HCT116 (cell line): ENCODE data around the gene PCDHGA7.

Experiments used
- CEBPB ChIP-seq: IDR thresholded peaks from 2 replicates; pipeline ENCODE4 v1.6.1; 2012; ENCODE audit warnings: low read depth
- CTCF ChIP-seq, 3 experiments: fragments of 200-600 bp in 1 of 3; sonication (generic) in 1 of 3; IDR thresholded peaks in 2 of 3; conservative IDR thresholded peaks in 1 of 3; 2 replicates each; pipeline ENCODE4 v1.5.1; 2012 to 2017; ENCODE audit warnings: low read depth in 2 of 3, low read length in 2 of 3, antibody characterized with exemption in 1 of 3, borderline replicate concordance in 1 of 3, control low read depth in 1 of 3, mild to moderate bottlenecking in 1 of 3, mixed read lengths in 1 of 3, mixed run types in 1 of 3, moderate library complexity in 1 of 3; ENCODE audit not compliant: insufficient read depth in 1 of 3
- EZH2 ChIP-seq: fragments of 200-600 bp; sonication (generic); IDR thresholded peaks from 2 replicates; pipeline ENCODE4 v1.6.1; 2017; ENCODE audit warnings: antibody characterized with exemption, mixed run types
- EZH2phosphoT487 ChIP-seq: fragments of 200-600 bp; IDR thresholded peaks from 2 replicates; pipeline ENCODE4 v1.6.1; 2018; ENCODE audit warnings: antibody characterized with exemption, borderline replicate concordance
- FOSL1 ChIP-seq: IDR thresholded peaks from 2 replicates; pipeline ENCODE4 v1.6.1; 2012; ENCODE audit warnings: low read depth
- MAX ChIP-seq: IDR thresholded peaks from 2 replicates; pipeline ENCODE4 v1.6.1; 2012
- POLR2A ChIP-seq: IDR thresholded peaks from 2 replicates; pipeline ENCODE4 v1.7.0; 2011; ENCODE audit warnings: borderline replicate concordance; ENCODE audit not compliant: insufficient read depth, insufficient read length; ENCODE audit errors: extremely low read depth
- POLR2AphosphoS5 ChIP-seq: IDR thresholded peaks from 2 replicates; pipeline ENCODE4 v1.6.1; 2011; ENCODE audit warnings: mild to moderate bottlenecking, low read depth, low read length, moderate library complexity
- YY1 ChIP-seq: IDR thresholded peaks from 2 replicates; pipeline ENCODE4 v1.6.1; 2011; ENCODE audit warnings: low read length, low read depth, moderate library complexity, mild to moderate bottlenecking; ENCODE audit not compliant: insufficient replicate concordance; ENCODE audit errors: extremely low read depth
- TF ChIP-seq, protein P1 (sequence below): IDR thresholded peaks from 2 replicates; pipeline ENCODE4 v1.6.1; 2012; ENCODE audit warnings: low read depth

GRCh38 chr5:141411575-141411974 is 29.0 kb downstream of the PCDHGA7 start:
- TF ChIP-seq YY1, result no peak
- no peak for TF ChIP-seq EZH2
- no peak for TF ChIP-seq CTCF (IDR thresholded peaks at IDR 0.05 in 2 of 3, conservative IDR thresholded peaks at IDR 0.05 in 1 of 3; ENCODE audit: borderline replicate concordance in 1 of 3, insufficient read depth in 1 of 3, low read depth in 2 of 3, low read length in 2 of 3)
- TF ChIP-seq POLR2A, result no peak
- TF ChIP-seq MAX, result no peak
- TF ChIP-seq, protein P1, sequence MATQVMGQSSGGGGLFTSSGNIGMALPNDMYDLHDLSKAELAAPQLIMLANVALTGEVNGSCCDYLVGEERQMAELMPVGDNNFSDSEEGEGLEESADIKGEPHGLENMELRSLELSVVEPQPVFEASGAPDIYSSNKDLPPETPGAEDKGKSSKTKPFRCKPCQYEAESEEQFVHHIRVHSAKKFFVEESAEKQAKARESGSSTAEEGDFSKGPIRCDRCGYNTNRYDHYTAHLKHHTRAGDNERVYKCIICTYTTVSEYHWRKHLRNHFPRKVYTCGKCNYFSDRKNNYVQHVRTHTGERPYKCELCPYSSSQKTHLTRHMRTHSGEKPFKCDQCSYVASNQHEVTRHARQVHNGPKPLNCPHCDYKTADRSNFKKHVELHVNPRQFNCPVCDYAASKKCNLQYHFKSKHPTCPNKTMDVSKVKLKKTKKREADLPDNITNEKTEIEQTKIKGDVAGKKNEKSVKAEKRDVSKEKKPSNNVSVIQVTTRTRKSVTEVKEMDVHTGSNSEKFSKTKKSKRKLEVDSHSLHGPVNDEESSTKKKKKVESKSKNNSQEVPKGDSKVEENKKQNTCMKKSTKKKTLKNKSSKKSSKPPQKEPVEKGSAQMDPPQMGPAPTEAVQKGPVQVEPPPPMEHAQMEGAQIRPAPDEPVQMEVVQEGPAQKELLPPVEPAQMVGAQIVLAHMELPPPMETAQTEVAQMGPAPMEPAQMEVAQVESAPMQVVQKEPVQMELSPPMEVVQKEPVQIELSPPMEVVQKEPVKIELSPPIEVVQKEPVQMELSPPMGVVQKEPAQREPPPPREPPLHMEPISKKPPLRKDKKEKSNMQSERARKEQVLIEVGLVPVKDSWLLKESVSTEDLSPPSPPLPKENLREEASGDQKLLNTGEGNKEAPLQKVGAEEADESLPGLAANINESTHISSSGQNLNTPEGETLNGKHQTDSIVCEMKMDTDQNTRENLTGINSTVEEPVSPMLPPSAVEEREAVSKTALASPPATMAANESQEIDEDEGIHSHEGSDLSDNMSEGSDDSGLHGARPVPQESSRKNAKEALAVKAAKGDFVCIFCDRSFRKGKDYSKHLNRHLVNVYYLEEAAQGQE, result no peak
- no peak for TF ChIP-seq CEBPB
- no peak for TF ChIP-seq POLR2AphosphoS5
- TF ChIP-seq EZH2phosphoT487, result no peak
- no peak for TF ChIP-seq FOSL1
